Natural killer cell (primary cell): ENCODE results near the gene OR2T10. TPM values are rescaled to one million over a fixed set of nuclear protein-coding genes. Genes with fewer than 3 reads are reported as not detected.
"Not testable (repeated sequence)": the region's sequence is repeated elsewhere in the genome, so short reads cannot be mapped to it uniquely, and the experiment has no call there.

Source experiments
- ATAC-seq, 3 donors: fragments of 150-1000 bp in 2 of 3; fragments of 200-7000 bp in 1 of 3; cut with Tn5 transposase; 1 replicate in 1 of 3; 2 replicates in 2 of 3; pipeline ENCODE4 v1.10.0; 2021; ENCODE audit warnings: mild to moderate bottlenecking in 2 of 3, moderate library complexity in 2 of 3
- DNase-seq, 2 donors: peaks; one replicate each; pipeline versions ENCODE4 v3.0.0 to v3.0.0-alpha.2; 2013 to 2021; ENCODE audit warnings: mixed read lengths in 1 of 2
- H3K27ac ChIP-seq: one replicate; pipeline ENCODE4 v1.5.1; 2013; ENCODE audit warnings: mild to moderate bottlenecking, low read length
- H3K27me3 ChIP-seq: one replicate; pipeline ENCODE4 v1.6.1; 2013; ENCODE audit warnings: low read length; ENCODE audit not compliant: control insufficient read depth, insufficient read depth
- H3K36me3 ChIP-seq: one replicate; pipeline ENCODE4 v1.6.1; 2013; ENCODE audit warnings: low read length; ENCODE audit not compliant: control insufficient read depth, insufficient read depth
- H3K4me1 ChIP-seq: one replicate; pipeline ENCODE4 v1.6.1; 2013; ENCODE audit warnings: low read length; ENCODE audit not compliant: control insufficient read depth, insufficient read depth
- H3K4me3 ChIP-seq: one replicate; pipeline ENCODE4 v1.5.1; 2013; ENCODE audit warnings: low read length
- H3K9me3 ChIP-seq: one replicate; pipeline ENCODE4 v1.6.1; 2013; ENCODE audit warnings: low read length; ENCODE audit not compliant: control insufficient read depth, insufficient read depth
- H3K27ac Mint-ChIP-seq, 2 donors: one replicate each; pipeline ENCODE4 v1.8.0; 2022; ENCODE audit warnings: mild to moderate bottlenecking in 2 of 2, mixed read lengths in 2 of 2, moderate library complexity in 1 of 2
- H3K27me3 Mint-ChIP-seq, 2 donors: one replicate each; pipeline ENCODE4 v1.8.0; 2022; ENCODE audit warnings: low read depth in 2 of 2, mixed read lengths in 2 of 2
- H3K36me3 Mint-ChIP-seq: one replicate; pipeline ENCODE4 v1.8.0; 2022; ENCODE audit warnings: mixed read lengths
- H3K4me1 Mint-ChIP-seq, 2 donors: one replicate each; pipeline ENCODE4 v1.8.0; 2022; ENCODE audit warnings: mixed read lengths in 2 of 2
- H3K4me3 Mint-ChIP-seq: one replicate; pipeline ENCODE4 v1.8.0; 2022; ENCODE audit warnings: mild to moderate bottlenecking, moderate library complexity, mixed read lengths
- H3K9me3 Mint-ChIP-seq, 2 donors: one replicate each; pipeline ENCODE4 v1.8.0; 2022; ENCODE audit warnings: mixed read lengths in 2 of 2
- WGBS: methylation state at CpG from one replicate; pipeline ENCODE4 v1.1.7; 2013; ENCODE audit warnings: missing lambda C conversion rate; ENCODE audit not compliant: insufficient coverage; 5-methylcytosine and 5-hydroxymethylcytosine counted together
- intact Hi-C: fragments of 100-400 bp; cut with micrococcal nuclease; formaldehyde crosslinking; loops from one replicate; pipeline ENCODE4 v1.14.2; 2022
- total RNA-seq, 4 donors: library from RNA; stranded (reverse); fragments of 120-200 nt in 1 of 4; gene quantifications; one replicate each; pipeline versions ENCODE4 v1.2.3 to v1.2.4, GENCODE V29; 2013 to 2022
- TF ChIP-seq, protein P1 (sequence below): fragments of 200-600 bp; IDR thresholded peaks from one replicate; pipeline ENCODE4 v1.8.0; 2022; ENCODE audit warnings: antibody characterized with exemption

OR2T10 gene, protein sequence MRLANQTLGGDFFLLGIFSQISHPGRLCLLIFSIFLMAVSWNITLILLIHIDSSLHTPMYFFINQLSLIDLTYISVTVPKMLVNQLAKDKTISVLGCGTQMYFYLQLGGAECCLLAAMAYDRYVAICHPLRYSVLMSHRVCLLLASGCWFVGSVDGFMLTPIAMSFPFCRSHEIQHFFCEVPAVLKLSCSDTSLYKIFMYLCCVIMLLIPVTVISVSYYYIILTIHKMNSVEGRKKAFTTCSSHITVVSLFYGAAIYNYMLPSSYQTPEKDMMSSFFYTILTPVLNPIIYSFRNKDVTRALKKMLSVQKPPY
- total RNA-seq, result not detected
- total RNA-seq (2013), result 1.3 TPM

DNA sequence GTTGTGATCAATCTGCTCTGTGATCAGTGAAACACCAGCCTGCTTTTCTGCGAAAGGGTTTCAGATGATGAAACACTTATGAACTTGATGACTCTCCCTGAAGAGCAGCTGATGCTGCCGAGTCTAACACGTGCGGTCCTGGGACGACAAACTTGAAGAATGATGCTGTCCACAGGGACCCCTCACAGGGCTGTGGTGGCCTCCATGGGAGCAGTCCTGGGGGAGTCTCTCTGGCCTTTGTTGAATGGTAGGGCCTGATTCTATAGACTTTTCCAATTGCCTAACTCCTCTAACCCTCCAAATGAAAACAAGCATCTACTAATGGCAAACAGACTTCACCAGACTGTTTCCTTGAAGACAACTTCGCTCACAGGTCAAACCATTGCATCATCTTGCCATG, at the start of gene OR2T10:
Gene OR2T10 (minus strand): TSS at position 112 of the 400 bp plus-strand sequence. CDS start 3,932 bp downstream, outside the sequence.
- Histone ChIP-seq H3K36me3 (no peaks in the 10 kb centered on the region), H3K4me3 (no peak within 1 kb of the TSS), H3K27ac (no peak within 1 kb of the TSS), H3K4me1 (no peaks in the 10 kb centered on the region), H3K27me3 (no peaks in the 10 kb centered on the region), H3K9me3 (no peaks in the 10 kb centered on the region)
- DNase-seq (no peak), ATAC-seq (no peak)
- intact Hi-C loops, result no loop called here
- 92% methylated on average over 6 of the region's 6 CpGs for WGBS
- no peak within 1 kb of the TSS for H3K4me3 Mint-ChIP-seq
- no peak within 1 kb of the TSS for H3K27ac Mint-ChIP-seq
- TF ChIP-seq, protein P1, sequence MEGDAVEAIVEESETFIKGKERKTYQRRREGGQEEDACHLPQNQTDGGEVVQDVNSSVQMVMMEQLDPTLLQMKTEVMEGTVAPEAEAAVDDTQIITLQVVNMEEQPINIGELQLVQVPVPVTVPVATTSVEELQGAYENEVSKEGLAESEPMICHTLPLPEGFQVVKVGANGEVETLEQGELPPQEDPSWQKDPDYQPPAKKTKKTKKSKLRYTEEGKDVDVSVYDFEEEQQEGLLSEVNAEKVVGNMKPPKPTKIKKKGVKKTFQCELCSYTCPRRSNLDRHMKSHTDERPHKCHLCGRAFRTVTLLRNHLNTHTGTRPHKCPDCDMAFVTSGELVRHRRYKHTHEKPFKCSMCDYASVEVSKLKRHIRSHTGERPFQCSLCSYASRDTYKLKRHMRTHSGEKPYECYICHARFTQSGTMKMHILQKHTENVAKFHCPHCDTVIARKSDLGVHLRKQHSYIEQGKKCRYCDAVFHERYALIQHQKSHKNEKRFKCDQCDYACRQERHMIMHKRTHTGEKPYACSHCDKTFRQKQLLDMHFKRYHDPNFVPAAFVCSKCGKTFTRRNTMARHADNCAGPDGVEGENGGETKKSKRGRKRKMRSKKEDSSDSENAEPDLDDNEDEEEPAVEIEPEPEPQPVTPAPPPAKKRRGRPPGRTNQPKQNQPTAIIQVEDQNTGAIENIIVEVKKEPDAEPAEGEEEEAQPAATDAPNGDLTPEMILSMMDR, result no peak
- H3K4me1 Mint-ChIP-seq, result no peaks in the 10 kb centered on the region
- no peaks in the 10 kb centered on the region for H3K9me3 Mint-ChIP-seq
- no peaks in the 10 kb centered on the region for H3K36me3 Mint-ChIP-seq
- peaks cover 0 to 7% of the 10 kb centered on the region in 2 donors for H3K27me3 Mint-ChIP-seq

DNA sequence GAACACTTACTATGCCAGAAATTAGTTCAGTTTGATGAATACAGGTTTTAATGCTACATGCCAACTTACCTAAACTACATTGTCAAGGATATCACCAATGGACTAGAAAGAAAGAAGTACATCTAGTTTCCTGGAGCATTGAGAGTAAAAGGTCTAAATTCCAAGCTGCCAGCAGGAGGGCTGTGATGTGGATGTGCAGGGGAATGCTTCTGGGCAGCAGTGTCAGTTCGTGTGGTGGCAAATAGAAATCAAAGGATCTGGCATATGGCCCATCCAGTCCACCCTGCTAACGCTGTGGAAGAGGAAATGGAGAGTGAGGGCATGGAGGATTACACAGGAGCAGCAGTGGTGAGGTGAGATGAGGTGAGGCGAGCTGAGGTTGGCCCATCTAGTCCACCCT, 47.7 kb upstream of the OR2T10 start, which contains the start of gene OR2T35:
Gene OR2T35 (minus strand): TSS at position 101 of the 400 bp plus-strand sequence. CDS start 6,020 bp downstream, outside the sequence.
- H3K27me3 ChIP-seq, H3K27me3 Mint-ChIP-seq, DNase-seq, H3K36me3 Mint-ChIP-seq, H3K4me3 Mint-ChIP-seq, H3K36me3 ChIP-seq, H3K4me1 ChIP-seq, H3K9me3 ChIP-seq, H3K27ac ChIP-seq, H3K9me3 Mint-ChIP-seq, intact Hi-C loops, H3K27ac Mint-ChIP-seq, H3K4me3 ChIP-seq, ATAC-seq, H3K4me1 Mint-ChIP-seq: not testable (repeated sequence)
- 83% methylated on average over 2 of the region's 3 CpGs for WGBS

DNA sequence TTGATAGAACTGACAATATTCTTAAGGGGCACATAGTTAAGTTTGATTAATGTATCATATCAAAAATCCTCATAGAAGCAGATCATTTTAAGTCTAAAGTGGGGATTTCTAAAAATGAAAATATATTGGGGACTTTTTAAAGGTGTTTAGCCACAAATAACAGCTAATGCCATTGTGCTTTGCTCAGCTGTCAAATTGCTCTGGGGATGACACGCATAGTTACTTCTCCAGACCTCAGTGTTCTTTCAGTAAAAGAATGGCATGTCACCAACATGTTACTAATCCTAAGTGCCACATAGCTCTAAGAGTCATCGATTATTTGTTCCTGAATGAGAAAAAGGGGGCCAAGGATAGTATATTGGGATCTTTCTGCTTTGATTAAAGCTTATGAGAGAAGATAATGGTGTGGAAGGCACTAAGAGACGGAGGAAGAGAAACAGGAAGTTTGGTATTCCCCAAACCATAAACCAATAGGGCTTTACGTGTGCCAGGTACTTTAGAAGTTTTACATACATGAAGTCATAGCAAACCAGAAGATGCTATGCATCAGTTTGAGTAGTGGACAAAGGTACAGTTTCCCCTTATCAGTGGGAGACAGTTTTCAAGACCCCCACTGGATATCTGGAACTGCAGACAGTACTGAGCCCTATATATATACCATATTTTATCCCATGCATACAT, 45.6 kb upstream of the OR2T10 start:
- H3K27me3 Mint-ChIP-seq, H3K4me3 ChIP-seq, intact Hi-C loops, H3K36me3 ChIP-seq, H3K9me3 Mint-ChIP-seq, DNase-seq, H3K27me3 ChIP-seq, H3K4me1 ChIP-seq, H3K27ac Mint-ChIP-seq, H3K36me3 Mint-ChIP-seq, H3K4me3 Mint-ChIP-seq, ATAC-seq, H3K4me1 Mint-ChIP-seq, H3K9me3 ChIP-seq, H3K27ac ChIP-seq: not testable (repeated sequence)
- WGBS, result no CpG with 5 or more reads among the region's 4 CpGs

DNA sequence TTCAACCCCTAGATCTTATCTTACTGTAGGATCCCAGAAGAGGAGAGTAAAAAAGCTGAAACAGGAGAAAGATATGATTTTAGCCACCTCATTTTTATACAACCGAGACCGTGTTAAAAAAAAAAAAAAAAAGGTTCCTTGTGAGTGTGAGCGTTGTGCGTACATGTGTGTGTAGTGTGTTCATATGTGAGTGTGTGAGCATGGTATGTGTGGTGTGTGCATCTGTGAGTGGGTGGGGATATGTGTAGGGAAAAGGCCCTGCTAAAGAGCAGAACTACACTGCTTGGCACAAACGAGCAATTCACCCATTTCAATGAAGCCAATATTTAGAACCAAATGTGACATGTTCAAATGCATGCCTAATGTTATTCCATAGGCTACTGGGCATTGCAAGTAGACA, 44.1 kb upstream of the OR2T10 start:
- DNase-seq, H3K9me3 Mint-ChIP-seq, H3K27ac Mint-ChIP-seq, H3K4me3 Mint-ChIP-seq, H3K27me3 ChIP-seq, H3K4me1 ChIP-seq, H3K36me3 ChIP-seq, H3K4me3 ChIP-seq, H3K4me1 Mint-ChIP-seq, intact Hi-C loops, H3K36me3 Mint-ChIP-seq, H3K9me3 ChIP-seq, H3K27ac ChIP-seq, ATAC-seq, H3K27me3 Mint-ChIP-seq: not testable (repeated sequence)
- WGBS, result no CpG with 5 or more reads among the region's 5 CpGs

DNA sequence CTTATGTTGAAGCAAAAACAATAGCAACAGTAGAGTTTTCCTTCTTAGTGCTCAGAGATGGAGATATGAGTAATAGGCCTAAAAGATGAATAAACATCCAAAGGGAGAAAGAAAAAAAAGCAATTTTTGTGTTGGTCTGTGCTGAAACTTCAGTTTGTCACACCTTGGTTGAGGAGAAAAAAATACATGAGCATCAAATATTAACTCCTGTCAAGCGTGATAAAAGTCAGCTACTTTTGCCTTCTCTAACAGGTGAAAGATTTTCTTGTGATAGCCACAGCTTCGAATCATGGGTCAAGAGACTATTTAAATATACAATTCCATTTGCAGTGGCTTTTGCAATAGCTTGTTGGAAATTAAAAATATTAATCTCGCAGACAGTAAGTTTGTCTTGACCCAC, 43.4 kb upstream of the OR2T10 start:
- WGBS, result no CpG with 5 or more reads among the region's 3 CpGs
- H3K9me3 ChIP-seq, H3K27ac ChIP-seq, H3K4me1 Mint-ChIP-seq, H3K27ac Mint-ChIP-seq, H3K27me3 Mint-ChIP-seq, H3K27me3 ChIP-seq, H3K4me3 Mint-ChIP-seq, H3K4me1 ChIP-seq, H3K4me3 ChIP-seq, DNase-seq, H3K9me3 Mint-ChIP-seq, ATAC-seq, intact Hi-C loops, H3K36me3 ChIP-seq, H3K36me3 Mint-ChIP-seq: not testable (repeated sequence)

DNA sequence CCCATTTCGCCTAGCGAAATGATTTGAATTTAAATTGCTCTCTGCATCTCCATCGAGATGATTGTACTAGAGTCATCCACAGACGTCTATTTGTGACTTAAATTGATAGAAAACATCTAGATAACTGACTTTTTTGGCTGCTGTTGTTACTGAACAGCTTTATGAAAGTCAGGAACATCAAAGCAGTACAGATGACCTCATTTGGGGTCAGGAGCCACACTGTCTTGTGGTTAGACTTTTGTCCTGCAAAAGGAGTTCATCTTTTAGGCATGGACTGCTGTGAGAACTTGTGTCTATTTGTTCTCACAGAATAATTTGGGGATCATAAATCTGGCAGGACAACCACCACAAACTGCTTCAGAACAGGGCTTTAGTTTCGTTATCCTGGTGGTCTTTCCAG, 42.2 kb upstream of the OR2T10 start:
- intact Hi-C loops, H3K36me3 ChIP-seq, H3K4me3 Mint-ChIP-seq, H3K27me3 Mint-ChIP-seq, H3K36me3 Mint-ChIP-seq, H3K9me3 Mint-ChIP-seq, H3K4me3 ChIP-seq, H3K9me3 ChIP-seq, ATAC-seq, DNase-seq, H3K27ac ChIP-seq, H3K4me1 Mint-ChIP-seq, H3K4me1 ChIP-seq, H3K27ac Mint-ChIP-seq, H3K27me3 ChIP-seq: not testable (repeated sequence)
- no CpG with 5 or more reads among the region's 5 CpGs for WGBS

DNA sequence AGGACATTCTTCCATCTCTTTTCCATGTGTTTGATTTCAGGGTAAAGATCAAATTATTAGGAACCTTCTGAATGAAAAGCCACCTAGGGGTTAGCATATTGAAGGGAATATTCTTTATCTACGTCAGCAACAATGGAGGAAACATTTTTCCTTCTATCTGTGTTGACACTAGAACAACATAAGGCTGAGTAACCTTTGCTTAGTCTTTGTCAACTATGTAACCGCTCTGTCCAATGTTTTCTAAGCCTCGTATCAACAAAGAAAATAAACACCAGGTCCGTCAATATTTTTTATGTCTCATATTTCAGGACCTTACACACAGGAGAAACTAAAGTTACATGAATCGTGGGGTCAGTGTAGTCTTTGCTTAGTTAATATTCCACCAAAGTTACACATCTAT, 39.1 kb upstream of the OR2T10 start:
- H3K27me3 ChIP-seq, H3K9me3 Mint-ChIP-seq, H3K27me3 Mint-ChIP-seq, H3K4me1 Mint-ChIP-seq, H3K4me1 ChIP-seq, ATAC-seq, H3K36me3 Mint-ChIP-seq, intact Hi-C loops, H3K4me3 Mint-ChIP-seq, H3K27ac ChIP-seq, H3K27ac Mint-ChIP-seq, H3K36me3 ChIP-seq, H3K4me3 ChIP-seq, DNase-seq, H3K9me3 ChIP-seq: not testable (repeated sequence)
- WGBS, result no CpG with 5 or more reads among the region's 5 CpGs
